Transverse colon (tissue), 4 donors: ENCODE data around the gene EFR3B. TPM values are rescaled to one million over a fixed set of nuclear protein-coding genes. Genes with fewer than 3 reads are reported as not detected.
"Not testable (repeated sequence)": the region's sequence is repeated elsewhere in the genome, so short reads cannot be mapped to it uniquely, and the experiment has no call there.

Source experiments
- DNase-seq: peaks from one replicate; pipeline ENCODE4 v3.0.0-alpha.2; 2019
- H3K27ac ChIP-seq, 4 donors: fragments of 200-600 bp; sonication (generic); 2 replicates each; pipeline ENCODE4 v1.5.1; 2016 to 2018; ENCODE audit warnings: inconsistent platforms in 4 of 4
- H3K27me3 ChIP-seq: fragments of 200-600 bp; sonication (generic); 2 replicates; pipeline ENCODE4 v1.5.1; 2017; ENCODE audit warnings: inconsistent platforms
- H3K36me3 ChIP-seq, 4 donors: fragments of 200-600 bp; sonication (generic); 2 replicates each; pipeline ENCODE4 v1.5.1; 2017 to 2019; ENCODE audit warnings: inconsistent platforms in 4 of 4
- H3K4me1 ChIP-seq, 4 donors: fragments of 200-600 bp; sonication (generic); 2 replicates each; pipeline ENCODE4 v1.5.1; 2017 to 2020; ENCODE audit warnings: inconsistent platforms in 4 of 4
- H3K4me3 ChIP-seq, 4 donors: fragments of 200-600 bp; sonication (generic); 1 replicate in 1 of 4; 2 replicates in 3 of 4; pipeline versions ENCODE4 v1.5.1 to v1.6.1; 2017 to 2019; ENCODE audit warnings: inconsistent platforms in 4 of 4
- H3K9me3 ChIP-seq, 2 donors: fragments of 200-600 bp; sonication (generic); 2 replicates each; pipeline ENCODE4 v1.5.1; 2017 to 2019; ENCODE audit warnings: inconsistent platforms in 2 of 2
- EP300 ChIP-seq: sonication (generic); formaldehyde crosslinking; IDR thresholded peaks from one replicate; pipeline ENCODE4 v1.6.1; 2017; ENCODE audit warnings: antibody characterized with exemption, low read depth
- POLR2A ChIP-seq: fragments of 450-650 bp; IDR thresholded peaks from one replicate; pipeline ENCODE4 v1.6.1; 2016; ENCODE audit warnings: antibody characterized with exemption, mild to moderate bottlenecking, moderate library complexity
- POLR2AphosphoS5 ChIP-seq, 3 donors: sonication (generic); formaldehyde crosslinking; IDR thresholded peaks; one replicate each; pipeline ENCODE4 v1.6.1; 2016; ENCODE audit warnings: antibody characterized with exemption in 3 of 3
- WGBS, 2 donors: methylation state at CpG; one replicate each; pipeline ENCODE4 v1.1.5; 2018; ENCODE audit warnings: low coverage in 1 of 2; 5-methylcytosine and 5-hydroxymethylcytosine counted together
- in situ Hi-C, 4 donors: fragments of 200-750 bp; cut with MboI; loops; one replicate each; pipeline versions ENCODE4 v1.15.0 to v1.15.1; 2017; ENCODE audit warnings: low sequenced_read_pairs in 3 of 4, low pct_ligation_motif_present in 1 of 4, low pct_unique_long_range_greater_than_20kb in 1 of 4
- intact Hi-C: fragments of 100-400 bp; cut with DNase I; formaldehyde crosslinking; loops from one replicate; pipeline ENCODE4 v1.15.1; 2023; ENCODE audit warnings: low total_unique reads
- total RNA-seq, 4 donors: library from RNA; depleted of rRNA; stranded (reverse); fragments of >200 nt; gene quantifications; one replicate each; pipeline ENCODE4 v1.1.0, GENCODE V29; 2016
- TF ChIP-seq, protein P1 (sequence below), 5 experiments: fragments of 200-600 bp in 3 of 5; fragments of 450-650 bp in 2 of 5; sonication (generic) in 3 of 5; IDR thresholded peaks; 1 replicate in 2 of 5; 2 replicates in 3 of 5; pipeline ENCODE4 v1.5.1; 2016 to 2017; ENCODE audit warnings: antibody characterized with exemption in 5 of 5, inconsistent platforms in 3 of 5, mild to moderate bottlenecking in 2 of 5, moderate library complexity in 1 of 5

The EFR3B gene
- total RNA-seq, 4 donors from 2014 or later = under 0.01 to 1.4 (median 0.70) TPM

DNA sequence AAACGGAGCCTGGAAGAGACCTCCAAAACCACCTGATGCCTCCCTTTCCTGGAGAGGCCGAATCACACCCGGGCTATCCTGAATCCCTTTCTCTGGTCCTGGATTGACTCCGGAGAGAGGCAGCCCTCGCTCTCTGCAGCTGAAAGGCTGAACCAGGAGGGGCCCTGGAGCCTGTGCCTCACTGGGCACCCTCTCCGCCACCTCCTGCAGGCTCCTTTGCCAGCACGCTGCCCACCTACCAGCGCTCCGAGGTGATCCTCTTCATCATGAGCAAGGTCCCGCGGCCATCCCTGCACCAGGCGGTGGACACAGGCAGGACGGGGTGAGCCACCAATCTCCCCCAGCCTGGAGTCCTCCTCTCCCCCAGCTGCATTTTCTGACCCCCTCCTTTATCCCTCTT is 90.8 kb downstream of the EFR3B start:
- Histone ChIP-seq H3K9me3 (no peaks in the 10 kb centered on the region), H3K27ac (no peak overlapping the region), H3K36me3 (no peaks in the 10 kb centered on the region), H3K27me3 (peaks cover 16% of the 10 kb centered on the region), H3K4me3 (no peak overlapping the region), H3K4me1 (peaks cover 0 to 13% (median 11%) of the 10 kb centered on the region in 4 donors)
- intact Hi-C loops = no loop called here
- 94% methylated on average over 13 of the region's 13 CpGs; no CpG with 5 or more reads in 1 of the 2 donors for WGBS, 2 donors
- TF ChIP-seq EP300 (no peak), POLR2AphosphoS5 (IDR thresholded peaks at IDR 0.05) (no peak), POLR2A (no peak)
- TF ChIP-seq, protein P1, sequence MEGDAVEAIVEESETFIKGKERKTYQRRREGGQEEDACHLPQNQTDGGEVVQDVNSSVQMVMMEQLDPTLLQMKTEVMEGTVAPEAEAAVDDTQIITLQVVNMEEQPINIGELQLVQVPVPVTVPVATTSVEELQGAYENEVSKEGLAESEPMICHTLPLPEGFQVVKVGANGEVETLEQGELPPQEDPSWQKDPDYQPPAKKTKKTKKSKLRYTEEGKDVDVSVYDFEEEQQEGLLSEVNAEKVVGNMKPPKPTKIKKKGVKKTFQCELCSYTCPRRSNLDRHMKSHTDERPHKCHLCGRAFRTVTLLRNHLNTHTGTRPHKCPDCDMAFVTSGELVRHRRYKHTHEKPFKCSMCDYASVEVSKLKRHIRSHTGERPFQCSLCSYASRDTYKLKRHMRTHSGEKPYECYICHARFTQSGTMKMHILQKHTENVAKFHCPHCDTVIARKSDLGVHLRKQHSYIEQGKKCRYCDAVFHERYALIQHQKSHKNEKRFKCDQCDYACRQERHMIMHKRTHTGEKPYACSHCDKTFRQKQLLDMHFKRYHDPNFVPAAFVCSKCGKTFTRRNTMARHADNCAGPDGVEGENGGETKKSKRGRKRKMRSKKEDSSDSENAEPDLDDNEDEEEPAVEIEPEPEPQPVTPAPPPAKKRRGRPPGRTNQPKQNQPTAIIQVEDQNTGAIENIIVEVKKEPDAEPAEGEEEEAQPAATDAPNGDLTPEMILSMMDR (IDR thresholded peaks at IDR 0.05) = no peak
- no peak for DNase-seq
- in situ Hi-C loops = loop anchor here (5.0 to 25.0 kb wide), 3 partner anchors 148 to 720 kb away; no protein-coding TSS in a partner anchor

DNA sequence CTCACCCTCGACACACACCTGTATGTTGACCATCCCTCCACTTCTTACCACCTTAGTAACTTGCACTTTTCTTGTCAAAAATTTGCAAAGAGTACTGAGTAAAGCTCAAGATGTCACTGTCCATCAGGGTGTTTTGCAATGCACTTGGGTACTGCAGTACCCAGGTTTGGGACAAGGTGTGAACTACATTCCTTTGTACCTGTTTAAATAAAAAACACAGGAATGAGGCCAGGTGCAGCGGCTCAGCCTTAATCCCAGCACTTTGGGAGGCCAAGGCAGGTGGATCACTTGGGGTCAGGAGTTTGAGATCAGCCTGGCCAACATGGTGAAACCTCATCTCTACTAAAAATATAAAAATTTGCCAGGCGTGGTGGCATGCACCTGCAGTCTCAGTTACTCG is 98.7 kb downstream of the EFR3B start:
- intact Hi-C loops, H3K4me3 ChIP-seq, H3K27me3 ChIP-seq, DNase-seq, H3K9me3 ChIP-seq, H3K36me3 ChIP-seq, H3K4me1 ChIP-seq, H3K27ac ChIP-seq: not testable (repeated sequence)
- WGBS, 2 donors = 60 to 87% methylated on average over 1 to 4 of the region's 4 CpGs
- in situ Hi-C loops = loop anchor here in 2 of 4 donors (25.0 kb wide), 1 partner anchor 728 kb away; no protein-coding TSS in a partner anchor

DNA sequence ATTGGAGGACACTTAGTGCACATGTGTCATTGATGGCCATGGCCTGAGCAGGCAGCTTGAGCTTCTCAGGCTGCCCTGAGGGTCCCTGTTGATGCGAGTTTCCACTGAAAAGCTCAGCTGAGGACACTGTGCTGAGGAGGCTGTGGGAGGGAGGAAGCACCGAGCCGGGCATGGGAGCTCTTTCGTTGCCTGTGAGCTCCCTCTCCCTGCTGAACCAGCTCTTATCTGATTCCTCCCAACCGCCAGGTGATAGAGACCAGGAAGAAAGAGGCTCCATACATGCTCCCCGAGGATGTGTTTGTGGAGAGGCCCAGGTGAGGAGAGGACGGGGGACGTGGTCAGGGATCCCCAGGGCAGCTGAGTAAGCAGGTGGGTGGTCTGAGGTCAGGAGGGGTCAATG is 99.2 kb downstream of the EFR3B start:
- DNase-seq = no peak
- Histone ChIP-seq H3K27ac (no peak overlapping the region), H3K27me3 (no peaks in the 10 kb centered on the region), H3K36me3 (no peaks in the 10 kb centered on the region), H3K9me3 (no peaks in the 10 kb centered on the region), H3K4me1 (no peaks in the 10 kb centered on the region), H3K4me3 (no peak overlapping the region)
- TF ChIP-seq, protein P1 (IDR thresholded peaks at IDR 0.05) = no peak
- TF ChIP-seq EP300 (no peak), POLR2A (no peak), POLR2AphosphoS5 (IDR thresholded peaks at IDR 0.05) (no peak)
- in situ Hi-C loops (loop anchor here in 2 of 4 donors (25.0 kb wide), 1 partner anchor 729 kb away; no protein-coding TSS in a partner anchor), intact Hi-C loops (no loop called here)
- 66% methylated on average over 8 of the region's 8 CpGs; no CpG with 5 or more reads in 1 of the 2 donors for WGBS, 2 donors

DNA sequence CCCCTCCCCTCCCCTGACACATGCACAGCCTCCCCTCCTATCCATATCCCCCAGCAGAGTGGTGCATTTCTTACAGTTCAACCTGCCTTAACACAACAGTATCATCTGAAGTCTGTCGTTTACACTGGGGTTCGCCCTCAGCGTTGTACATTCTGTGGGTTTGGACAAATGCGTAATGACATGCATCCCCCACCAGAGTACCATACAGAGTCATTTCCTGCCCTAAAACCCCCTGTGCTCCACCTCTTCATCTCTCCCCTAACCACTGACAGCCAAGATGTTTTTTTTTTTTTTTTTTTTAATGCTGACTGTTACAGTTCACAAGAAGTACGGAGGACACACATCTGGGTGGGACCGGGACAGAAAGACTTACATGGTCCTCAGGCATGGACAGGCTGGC is 103.9 kb downstream of the EFR3B start:
- in situ Hi-C loops (loop anchor here in 2 of 4 donors (25.0 kb wide), 1 partner anchor 734 kb away; no protein-coding TSS in a partner anchor), intact Hi-C loops (no loop called here)
- 71 to 72% methylated on average over 6 of the region's 6 CpGs for WGBS, 2 donors
- Histone ChIP-seq H3K27ac (no peak overlapping the region), H3K4me1 (no peaks in the 10 kb centered on the region), H3K36me3 (no peaks in the 10 kb centered on the region), H3K9me3 (no peaks in the 10 kb centered on the region), H3K4me3 (no peak overlapping the region), H3K27me3 (no peaks in the 10 kb centered on the region)
- TF ChIP-seq POLR2AphosphoS5 (IDR thresholded peaks at IDR 0.05) = no peak
- no peak for TF ChIP-seq POLR2A
- TF ChIP-seq EP300 = no peak
- TF ChIP-seq, protein P1 (IDR thresholded peaks at IDR 0.05) = no peak
- no peak for DNase-seq

DNA sequence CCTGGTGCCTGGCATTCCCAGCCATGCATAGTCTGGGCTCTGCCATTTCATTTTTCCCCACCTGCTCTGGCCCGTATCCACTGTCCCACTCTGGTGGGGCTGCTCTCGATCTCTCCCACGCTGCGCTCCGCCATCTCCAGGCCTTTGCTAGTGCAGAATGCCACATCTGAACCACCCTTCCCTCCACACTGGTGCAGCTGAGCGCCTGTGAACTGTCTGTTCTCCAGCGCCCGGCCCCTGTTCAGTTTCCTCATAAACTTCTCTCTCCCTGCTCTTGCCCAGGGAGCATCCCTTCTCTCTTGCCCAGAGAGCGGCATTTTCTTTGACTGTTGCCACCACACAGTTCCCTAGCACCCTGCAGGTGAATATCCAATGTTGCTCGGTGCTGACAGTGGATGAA is 105.0 kb downstream of the EFR3B start:
- WGBS, 2 donors = 97% methylated on average over 10 of the region's 10 CpGs; no CpG with 5 or more reads in 1 of the 2 donors
- Histone ChIP-seq H3K9me3 (no peaks in the 10 kb centered on the region), H3K4me3 (no peak overlapping the region), H3K36me3 (no peaks in the 10 kb centered on the region), H3K27ac (no peak overlapping the region), H3K4me1 (no peaks in the 10 kb centered on the region), H3K27me3 (no peaks in the 10 kb centered on the region)
- no peak for DNase-seq
- in situ Hi-C loops = loop anchor here in 2 of 4 donors (25.0 kb wide), 1 partner anchor 735 kb away; no protein-coding TSS in a partner anchor
- TF ChIP-seq, protein P1 (IDR thresholded peaks at IDR 0.05) = no peak
- TF ChIP-seq POLR2A = no peak
- intact Hi-C loops = no loop called here
